ENCODE results near the gene SLC25A33. TPM values are rescaled to one million over a fixed set of nuclear protein-coding genes. Genes with fewer than 3 reads are reported as not detected.

The SLC25A33 gene
- total RNA-seq, 4 donors from 2014 or later: 40.3 to 88.6 (median 49.1) TPM

DNA sequence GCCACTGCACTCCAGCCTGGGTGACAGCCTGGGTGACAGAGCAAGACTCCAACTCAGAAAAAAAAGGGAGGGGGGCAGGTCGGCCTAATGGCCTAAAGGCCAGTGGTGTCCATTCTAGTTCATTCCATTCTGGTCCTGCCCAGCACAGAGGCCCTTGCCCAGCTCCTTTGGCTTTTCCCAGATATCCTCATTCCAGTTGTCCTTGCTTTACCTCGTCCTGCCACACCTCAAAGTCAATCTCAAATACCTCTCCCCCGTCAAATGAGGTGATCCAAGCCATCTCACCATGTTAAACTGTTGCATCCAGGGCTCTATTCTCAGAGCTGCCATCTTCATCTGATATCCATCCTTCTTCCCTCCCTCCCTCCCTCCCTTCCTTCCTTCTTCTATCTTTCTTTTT is 92.3 kb downstream of the SLC25A33 start:
- H3K27me3 ChIP-seq: no peaks in the 10 kb centered on the region
- intact Hi-C loops (cut with DNase I; ENCODE audit: low total_unique reads): no loop called here
- no peaks in the 10 kb centered on the region for H3K36me3 ChIP-seq
- no peak for DNase-seq
- no peaks in the 10 kb centered on the region for H3K9me3 ChIP-seq
- ATAC-seq: no peak
- H3K27ac ChIP-seq: no peak overlapping the region
- H3K4me1 ChIP-seq: peaks cover 0 to 5% of the 10 kb centered on the region in 2 donors
- TF ChIP-seq POLR2A (IDR thresholded peaks at IDR 0.05): no peak
- TF ChIP-seq, protein P1, sequence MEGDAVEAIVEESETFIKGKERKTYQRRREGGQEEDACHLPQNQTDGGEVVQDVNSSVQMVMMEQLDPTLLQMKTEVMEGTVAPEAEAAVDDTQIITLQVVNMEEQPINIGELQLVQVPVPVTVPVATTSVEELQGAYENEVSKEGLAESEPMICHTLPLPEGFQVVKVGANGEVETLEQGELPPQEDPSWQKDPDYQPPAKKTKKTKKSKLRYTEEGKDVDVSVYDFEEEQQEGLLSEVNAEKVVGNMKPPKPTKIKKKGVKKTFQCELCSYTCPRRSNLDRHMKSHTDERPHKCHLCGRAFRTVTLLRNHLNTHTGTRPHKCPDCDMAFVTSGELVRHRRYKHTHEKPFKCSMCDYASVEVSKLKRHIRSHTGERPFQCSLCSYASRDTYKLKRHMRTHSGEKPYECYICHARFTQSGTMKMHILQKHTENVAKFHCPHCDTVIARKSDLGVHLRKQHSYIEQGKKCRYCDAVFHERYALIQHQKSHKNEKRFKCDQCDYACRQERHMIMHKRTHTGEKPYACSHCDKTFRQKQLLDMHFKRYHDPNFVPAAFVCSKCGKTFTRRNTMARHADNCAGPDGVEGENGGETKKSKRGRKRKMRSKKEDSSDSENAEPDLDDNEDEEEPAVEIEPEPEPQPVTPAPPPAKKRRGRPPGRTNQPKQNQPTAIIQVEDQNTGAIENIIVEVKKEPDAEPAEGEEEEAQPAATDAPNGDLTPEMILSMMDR (IDR thresholded peaks at IDR 0.05 in 4 of 5, conservative IDR thresholded peaks at IDR 0.05 in 1 of 5): no peak
- in situ Hi-C loops (cut with MboI; ENCODE audit: low sequenced_read_pairs in 4 of 4): loop anchor here in 3 of 4 donors (10.0 to 25.0 kb wide), 2 partner anchors 233 to 806 kb away; partner anchors contain the start of gene CENPS (in 1 of the 3)
- no peak overlapping the region for H3K4me3 ChIP-seq

- Histone ChIP-seq H3K27me3 (no peaks in the 10 kb centered on the region), H3K4me3 (no peak overlapping the region), H3K9me3 (no peaks in the 10 kb centered on the region), H3K4me1 (no peaks in the 10 kb centered on the region), H3K27ac (no peak overlapping the region), H3K36me3 (no peaks in the 10 kb centered on the region)
- in situ Hi-C loops (cut with MboI; ENCODE audit: low sequenced_read_pairs in 4 of 4): loop anchor here in 3 of 4 donors (10.0 to 25.0 kb wide), 2 partner anchors 231 to 804 kb away; partner anchors contain the start of gene CENPS (in 1 of the 3)
- TF ChIP-seq, protein P1 (IDR thresholded peaks at IDR 0.05 in 4 of 5, conservative IDR thresholded peaks at IDR 0.05 in 1 of 5): no peak
- no peak for TF ChIP-seq POLR2A (IDR thresholded peaks at IDR 0.05)
- intact Hi-C loops (cut with DNase I; ENCODE audit: low total_unique reads): no loop called here
- no peak for ATAC-seq
- DNase-seq: no peak
Measured at GRCh38 chr1:9633493-9633892, 94.2 kb downstream of the SLC25A33 start.

DNA sequence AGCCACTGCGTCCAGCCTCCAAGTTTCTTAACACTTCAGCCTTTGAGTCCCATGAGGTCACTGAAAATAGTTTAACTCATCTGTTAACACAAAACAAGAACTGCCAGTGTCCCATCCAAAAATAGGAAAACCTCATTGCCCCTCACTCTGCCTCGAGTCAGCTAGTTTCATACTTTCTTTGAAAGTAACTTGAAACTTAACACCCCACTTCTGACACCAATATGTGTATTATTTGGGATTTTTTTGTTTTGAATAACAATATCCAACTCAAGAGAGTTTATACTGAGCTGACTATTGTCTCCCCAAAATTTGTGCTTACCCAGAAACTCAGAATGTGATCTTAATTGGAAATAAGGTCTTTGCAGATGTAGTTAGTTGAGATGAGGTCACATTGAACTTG is 95.3 kb downstream of the SLC25A33 start:
- ATAC-seq (no peak), DNase-seq (no peak)
- no peak overlapping the region for H3K27ac ChIP-seq
- no peaks in the 10 kb centered on the region for H3K36me3 ChIP-seq
- no peaks in the 10 kb centered on the region for H3K9me3 ChIP-seq
- H3K4me1 ChIP-seq: no peaks in the 10 kb centered on the region
- no peaks in the 10 kb centered on the region for H3K27me3 ChIP-seq
- no peak overlapping the region for H3K4me3 ChIP-seq
- TF ChIP-seq, protein P1 (IDR thresholded peaks at IDR 0.05 in 4 of 5, conservative IDR thresholded peaks at IDR 0.05 in 1 of 5): no peak
- no peak for TF ChIP-seq POLR2A (IDR thresholded peaks at IDR 0.05)
- in situ Hi-C loops (cut with MboI; ENCODE audit: low sequenced_read_pairs in 4 of 4): loop anchor here in 3 of 4 donors (10.0 to 25.0 kb wide), 2 partner anchors 230 to 803 kb away; partner anchors contain the start of gene CENPS (in 1 of the 3)
- intact Hi-C loops (cut with DNase I; ENCODE audit: low total_unique reads): no loop called here

Other genes starting within 250 kb of the SLC25A33 start
- 100 to 1,000 TPM in 1 of 4 donors, 10 to 100 TPM in 3; 40.4 to 161 (median 56.6) TPM for gene SPSB1, start 246.6 kb upstream of the SLC25A33 start, total RNA-seq
- gene TMEM201, start 49.4 kb downstream of the SLC25A33 start, total RNA-seq: 10 to 100 TPM; 21.5 to 67.6 (median 31.7) TPM
- gene PIK3CD, start 112.3 kb downstream of the SLC25A33 start, total RNA-seq: 1 to 10 TPM in 2 of 4 donors, under 1 TPM in 2; 0.66 to 2.3 (median 1.3) TPM